ENCODE data around the gene WFDC1. TPM values are rescaled to one million over a fixed set of nuclear protein-coding genes. Genes with fewer than 3 reads are reported as not detected.

Gene WFDC1
- total RNA-seq, 2 donors from 2014 or later, result not detected

- Mint-ChIP-seq H3K4me1 (peaks cover 10% of the 10 kb centered on the region), H3K27me3 (peaks cover 20% of the 10 kb centered on the region), H3K36me3 (ENCODE audit: low read depth) (peaks cover 2% of the 10 kb centered on the region), H3K27ac (no peak overlapping the region), H3K4me3 (no peak overlapping the region)
- H3K9me3 ChIP-seq (ENCODE audit: control insufficient read depth, low read length, poor library complexity, severe bottlenecking), result no peaks in the 10 kb centered on the region
- DNase-seq (no peak), ATAC-seq (peak; percentile 25)
Observed at GRCh38 chr16:84360170-84360569, 65.5 kb downstream of the WFDC1 start.

- ATAC-seq (no peak), DNase-seq (no peak)
- no peaks in the 10 kb centered on the region for H3K9me3 ChIP-seq (ENCODE audit: control insufficient read depth, low read length, poor library complexity, severe bottlenecking)
- H3K4me3 Mint-ChIP-seq, result no peak overlapping the region
- H3K27ac Mint-ChIP-seq, result no peak overlapping the region
- peaks cover 20% of the 10 kb centered on the region for H3K27me3 Mint-ChIP-seq
- peaks cover 2% of the 10 kb centered on the region for H3K36me3 Mint-ChIP-seq (ENCODE audit: low read depth)
- peaks cover 10% of the 10 kb centered on the region for H3K4me1 Mint-ChIP-seq
Observed at GRCh38 chr16:84360748-84361147, 66.1 kb downstream of the WFDC1 start.

GRCh38 chr16:84361546-84361945 lies 66.9 kb downstream of the WFDC1 start:
- no peak overlapping the region for H3K27ac Mint-ChIP-seq
- H3K27me3 Mint-ChIP-seq, result peaks cover 28% of the 10 kb centered on the region
- H3K36me3 Mint-ChIP-seq (ENCODE audit: low read depth), result peaks cover 2% of the 10 kb centered on the region
- H3K4me1 Mint-ChIP-seq, result peaks cover 12% of the 10 kb centered on the region
- DNase-seq, result no peak
- no peak for ATAC-seq
- no peak overlapping the region for H3K4me3 Mint-ChIP-seq
- no peaks in the 10 kb centered on the region for H3K9me3 ChIP-seq (ENCODE audit: control insufficient read depth, low read length, poor library complexity, severe bottlenecking)

GRCh38 chr16:84362471-84362941 lies 67.8 kb downstream of the WFDC1 start:
- Mint-ChIP-seq H3K4me3 (no peak overlapping the region), H3K4me1 (peaks cover 12% of the 10 kb centered on the region), H3K36me3 (ENCODE audit: low read depth) (peaks cover 2% of the 10 kb centered on the region), H3K27ac (peak overlapping the region; percentile 45), H3K27me3 (peaks cover 38% of the 10 kb centered on the region)
- H3K9me3 ChIP-seq (ENCODE audit: control insufficient read depth, low read length, poor library complexity, severe bottlenecking), result no peaks in the 10 kb centered on the region
- ATAC-seq (no peak), DNase-seq (no peak)

GRCh38 chr16:84366208-84366607 lies 71.5 kb downstream of the WFDC1 start:
- H3K27me3 Mint-ChIP-seq, result peaks cover 57% of the 10 kb centered on the region
- H3K4me3 Mint-ChIP-seq, result no peak overlapping the region
- no peak for ATAC-seq
- peaks cover 8% of the 10 kb centered on the region for H3K4me1 Mint-ChIP-seq
- H3K9me3 ChIP-seq (ENCODE audit: control insufficient read depth, low read length, poor library complexity, severe bottlenecking), result no peaks in the 10 kb centered on the region
- H3K27ac Mint-ChIP-seq, result no peak overlapping the region
- peaks cover 2% of the 10 kb centered on the region for H3K36me3 Mint-ChIP-seq (ENCODE audit: low read depth)
- no peak for DNase-seq

GRCh38 chr16:84367297-84367680 lies 72.6 kb downstream of the WFDC1 start:
- H3K4me3 Mint-ChIP-seq, result no peak overlapping the region

GRCh38 chr16:84367750-84368307 lies 73.2 kb downstream of the WFDC1 start:
- ATAC-seq, result no peak
- Mint-ChIP-seq H3K36me3 (ENCODE audit: low read depth) (peaks cover 5% of the 10 kb centered on the region), H3K4me3 (no peak overlapping the region), H3K27ac (no peak overlapping the region), H3K27me3 (peaks cover 67% of the 10 kb centered on the region), H3K4me1 (peaks cover 8% of the 10 kb centered on the region)
- no peaks in the 10 kb centered on the region for H3K9me3 ChIP-seq (ENCODE audit: control insufficient read depth, low read length, poor library complexity, severe bottlenecking)
- no peak for DNase-seq

More at GRCh38 chr16:84367297-84367680, 72.6 kb downstream of the WFDC1 start:
- ATAC-seq (no peak), DNase-seq (no peak)
- no peaks in the 10 kb centered on the region for H3K9me3 ChIP-seq (ENCODE audit: control insufficient read depth, low read length, poor library complexity, severe bottlenecking)
- H3K36me3 Mint-ChIP-seq (ENCODE audit: low read depth), result peaks cover 5% of the 10 kb centered on the region
- peaks cover 67% of the 10 kb centered on the region for H3K27me3 Mint-ChIP-seq
- H3K4me1 Mint-ChIP-seq, result peaks cover 8% of the 10 kb centered on the region
- H3K27ac Mint-ChIP-seq, result no peak overlapping the region

- no peaks in the 10 kb centered on the region for H3K9me3 ChIP-seq (ENCODE audit: control insufficient read depth, low read length, poor library complexity, severe bottlenecking)
- no peak for ATAC-seq
- H3K27me3 Mint-ChIP-seq, result peaks cover 66% of the 10 kb centered on the region
- H3K36me3 Mint-ChIP-seq (ENCODE audit: low read depth), result peaks cover 5% of the 10 kb centered on the region
- H3K27ac Mint-ChIP-seq, result no peak within 1 kb of the TSS
- peak within 1 kb of the TSS; percentile 58 for H3K4me3 Mint-ChIP-seq
- DNase-seq, result no peak
- peaks cover 8% of the 10 kb centered on the region for H3K4me1 Mint-ChIP-seq
Observed at GRCh38 chr16:84368308-84368996, 73.8 kb downstream of the WFDC1 start, which contains the start of gene ATP2C2. Gene ATP2C2, plus strand, starts transcription at chr16:84368538. Its CDS starts 78 bp downstream, at chr16:84368616.

- ATAC-seq, result no peak
- H3K36me3 Mint-ChIP-seq (ENCODE audit: low read depth), result peaks cover 5% of the 10 kb centered on the region
- H3K27me3 Mint-ChIP-seq, result peaks cover 67% of the 10 kb centered on the region
- no peak for DNase-seq
- H3K9me3 ChIP-seq (ENCODE audit: control insufficient read depth, low read length, poor library complexity, severe bottlenecking), result no peaks in the 10 kb centered on the region
- peaks cover 8% of the 10 kb centered on the region for H3K4me1 Mint-ChIP-seq
- no peak overlapping the region for H3K27ac Mint-ChIP-seq
- no peak overlapping the region for H3K4me3 Mint-ChIP-seq
Observed at GRCh38 chr16:84369105-84369504, 74.4 kb downstream of the WFDC1 start.

- Mint-ChIP-seq H3K4me3 (no peak overlapping the region), H3K36me3 (ENCODE audit: low read depth) (peaks cover 3% of the 10 kb centered on the region), H3K4me1 (peaks cover 8% of the 10 kb centered on the region), H3K27ac (no peak overlapping the region), H3K27me3 (peaks cover 70% of the 10 kb centered on the region)
- ATAC-seq (no peak), DNase-seq (no peak)
- H3K9me3 ChIP-seq (ENCODE audit: control insufficient read depth, low read length, poor library complexity, severe bottlenecking), result no peaks in the 10 kb centered on the region
Observed at GRCh38 chr16:84369938-84370627, 75.4 kb downstream of the WFDC1 start.

- no peak for ATAC-seq
- no peak for DNase-seq
- Mint-ChIP-seq H3K27me3 (peaks cover 77% of the 10 kb centered on the region), H3K4me1 (peaks cover 8% of the 10 kb centered on the region), H3K4me3 (no peak overlapping the region), H3K27ac (no peak overlapping the region), H3K36me3 (ENCODE audit: low read depth) (peaks cover 3% of the 10 kb centered on the region)
- H3K9me3 ChIP-seq (ENCODE audit: control insufficient read depth, low read length, poor library complexity, severe bottlenecking), result no peaks in the 10 kb centered on the region
Observed at GRCh38 chr16:84370723-84371552, 76.3 kb downstream of the WFDC1 start.

- DNase-seq, result no peak
- H3K4me3 Mint-ChIP-seq, result no peak overlapping the region
- peaks cover 6% of the 10 kb centered on the region for H3K4me1 Mint-ChIP-seq
- ATAC-seq, result no peak
- H3K36me3 Mint-ChIP-seq (ENCODE audit: low read depth), result peaks cover 3% of the 10 kb centered on the region
- no peak overlapping the region for H3K27ac Mint-ChIP-seq
- no peaks in the 10 kb centered on the region for H3K9me3 ChIP-seq (ENCODE audit: control insufficient read depth, low read length, poor library complexity, severe bottlenecking)
- H3K27me3 Mint-ChIP-seq, result peaks cover 75% of the 10 kb centered on the region
Observed at GRCh38 chr16:84371553-84371865, 76.8 kb downstream of the WFDC1 start.
